ENCODE measurements around the gene ZDHHC5.

- TF ChIP-seq CTCF (IDR thresholded peaks at IDR 0.05) (no peak), ZNF121 (CRISPR knock-in tag; IDR thresholded peaks at IDR 0.05) (no peak), SP1 (CRISPR knock-in tag; conservative IDR thresholded peaks at IDR 0.05) (no peak), TCF7 (CRISPR knock-in tag; IDR thresholded peaks at IDR 0.05; ENCODE audit: low read depth) (no peak), ARID4B (CRISPR knock-in tag; IDR thresholded peaks at IDR 0.05; ENCODE audit: borderline replicate concordance) (no peak), NR1H2 (CRISPR knock-in tag; IDR thresholded peaks at IDR 0.05) (no peak)
Observed at GRCh38 chr11:57624864-57625263, 43.0 kb upstream of the ZDHHC5 start.

All from WTC11 (cell line).